Esophagus squamous epithelium (tissue), 5 donors: ENCODE results near the gene AXIN1. TPM values are rescaled to one million over a fixed set of nuclear protein-coding genes. Genes with fewer than 3 reads are reported as not detected.

Experiments
- DNase-seq: peaks from one replicate; lab custom pipeline; 2025; lab: John Stamatoyannopoulos, UW
- H3K27ac ChIP-seq, 4 donors: fragments of 200-600 bp; sonication (generic); one replicate each; pipeline ENCODE4 v1.5.1; 2016 to 2019; ENCODE audit warnings: mild to moderate bottlenecking in 1 of 4
- H3K27me3 ChIP-seq, 4 donors: fragments of 200-600 bp; sonication (generic); 1 replicate in 3 of 4; 2 replicates in 1 of 4; pipeline versions ENCODE4 v1.5.1 to v1.6.0; 2017 to 2021; ENCODE audit warnings: antibody characterized with exemption in 1 of 4
- H3K36me3 ChIP-seq, 3 donors: fragments of 200-600 bp; sonication (generic); one replicate each; pipeline ENCODE4 v1.5.1; 2016 to 2019
- H3K4me1 ChIP-seq, 3 donors: fragments of 200-600 bp; sonication (generic); one replicate each; pipeline ENCODE4 v1.5.1; 2017 to 2019
- H3K4me3 ChIP-seq, 4 donors: fragments of 200-600 bp; sonication (generic); 1 replicate in 3 of 4; 2 replicates in 1 of 4; pipeline ENCODE4 v1.5.1; 2016 to 2019; ENCODE audit warnings: mild to moderate bottlenecking in 2 of 4, moderate library complexity in 1 of 4
- H3K9me3 ChIP-seq, 3 donors: fragments of 200-600 bp; sonication (generic); one replicate each; pipeline ENCODE4 v1.5.1; 2016 to 2019
- POLR2A ChIP-seq, 4 donors: fragments of 450-650 bp; IDR thresholded peaks; one replicate each; pipeline ENCODE4 v1.6.1; 2017; ENCODE audit warnings: antibody characterized with exemption in 4 of 4, mild to moderate bottlenecking in 4 of 4, moderate library complexity in 3 of 4
- WGBS, 2 donors: methylation state at CpG; one replicate each; pipeline ENCODE4 v1.1.5; 2018; 5-methylcytosine and 5-hydroxymethylcytosine counted together
- intact Hi-C: fragments of 100-400 bp; cut with DNase I; formaldehyde crosslinking; loops from one replicate; pipeline ENCODE4 v1.15.0; 2022
- total RNA-seq, 4 donors: library from RNA; depleted of rRNA; stranded (reverse); fragments of >200 nt; gene quantifications; one replicate each; pipeline ENCODE4 v1.1.0, GENCODE V29; 2016
- TF ChIP-seq, protein P1 (sequence below), 6 experiments: fragments of 450-650 bp in 4 of 6; fragments of 200-600 bp in 2 of 6; sonication (generic) in 2 of 6; IDR thresholded peaks; one replicate each; pipeline ENCODE4 v1.5.1; 2016 to 2019; ENCODE audit warnings: antibody characterized with exemption in 6 of 6, mild to moderate bottlenecking in 4 of 6, moderate library complexity in 4 of 6
- donor health status: DM: yes; HTN: yes; CAD: no.

AXIN1 gene
- total RNA-seq, 4 donors from 2014 or later, result 17.8 to 32.2 (median 22.2) TPM

GRCh38 chr16:265002-265529 lies 87.5 kb downstream of the AXIN1 start:
- Histone ChIP-seq H3K36me3 (peaks cover 23 to 56% (median 31%) of the 10 kb centered on the region in 3 donors), H3K9me3 (no peaks in the 10 kb centered on the region), H3K4me1 (peaks cover 0 to 26% (median 3%) of the 10 kb centered on the region in 3 donors), H3K4me3 (no peak overlapping the region), H3K27ac (no peak overlapping the region), H3K27me3 (no peaks in the 10 kb centered on the region)
- WGBS, 2 donors, result 93% methylated on average over 8 of the region's 14 CpGs; no CpG with 5 or more reads in 1 of the 2 donors
- DNase-seq, result no peak
- intact Hi-C loops, result no loop called here
- no peak for TF ChIP-seq POLR2A (IDR thresholded peaks at IDR 0.05)
- TF ChIP-seq, protein P1, sequence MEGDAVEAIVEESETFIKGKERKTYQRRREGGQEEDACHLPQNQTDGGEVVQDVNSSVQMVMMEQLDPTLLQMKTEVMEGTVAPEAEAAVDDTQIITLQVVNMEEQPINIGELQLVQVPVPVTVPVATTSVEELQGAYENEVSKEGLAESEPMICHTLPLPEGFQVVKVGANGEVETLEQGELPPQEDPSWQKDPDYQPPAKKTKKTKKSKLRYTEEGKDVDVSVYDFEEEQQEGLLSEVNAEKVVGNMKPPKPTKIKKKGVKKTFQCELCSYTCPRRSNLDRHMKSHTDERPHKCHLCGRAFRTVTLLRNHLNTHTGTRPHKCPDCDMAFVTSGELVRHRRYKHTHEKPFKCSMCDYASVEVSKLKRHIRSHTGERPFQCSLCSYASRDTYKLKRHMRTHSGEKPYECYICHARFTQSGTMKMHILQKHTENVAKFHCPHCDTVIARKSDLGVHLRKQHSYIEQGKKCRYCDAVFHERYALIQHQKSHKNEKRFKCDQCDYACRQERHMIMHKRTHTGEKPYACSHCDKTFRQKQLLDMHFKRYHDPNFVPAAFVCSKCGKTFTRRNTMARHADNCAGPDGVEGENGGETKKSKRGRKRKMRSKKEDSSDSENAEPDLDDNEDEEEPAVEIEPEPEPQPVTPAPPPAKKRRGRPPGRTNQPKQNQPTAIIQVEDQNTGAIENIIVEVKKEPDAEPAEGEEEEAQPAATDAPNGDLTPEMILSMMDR (IDR thresholded peaks at IDR 0.05), result no peak

DNA sequence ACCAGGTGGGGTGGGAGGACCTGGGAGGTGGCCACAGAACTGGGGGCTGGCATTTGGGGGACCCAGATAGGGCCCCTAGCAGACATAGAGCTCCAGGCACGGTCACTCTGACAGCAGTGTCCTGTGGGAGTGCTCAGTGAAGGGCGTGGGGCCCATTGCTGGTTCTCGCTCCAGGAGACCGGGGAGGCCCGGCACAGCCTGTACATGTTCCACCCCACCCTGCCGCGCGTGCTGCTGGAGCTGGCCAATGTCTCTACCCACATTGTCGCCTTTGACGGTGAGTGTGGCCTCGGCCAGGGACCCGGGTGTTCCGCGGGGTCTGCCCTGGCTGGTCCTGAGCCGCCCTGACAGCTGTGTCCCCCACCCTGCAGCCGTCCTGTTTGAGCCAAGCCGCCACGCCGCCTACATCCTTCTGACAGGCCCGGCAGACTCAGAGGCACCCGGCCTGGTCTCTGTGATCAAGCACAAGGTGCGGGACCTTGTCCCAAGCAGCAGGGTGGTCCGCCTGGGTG lies 88.0 kb downstream of the AXIN1 start:
- peaks cover 27 to 61% (median 36%) of the 10 kb centered on the region in 3 donors for H3K36me3 ChIP-seq
- H3K27me3 ChIP-seq, result no peaks in the 10 kb centered on the region
- H3K4me1 ChIP-seq, result peaks cover 0 to 26% (median 3%) of the 10 kb centered on the region in 3 donors
- no peak overlapping the region for H3K4me3 ChIP-seq
- no peak for DNase-seq
- TF ChIP-seq, protein P1 (IDR thresholded peaks at IDR 0.05), result no peak
- no peak for TF ChIP-seq POLR2A (IDR thresholded peaks at IDR 0.05)
- intact Hi-C loops, result no loop called here
- H3K9me3 ChIP-seq, result no peaks in the 10 kb centered on the region
- WGBS, 2 donors, result 90 to 95% methylated on average over 2 to 8 of the region's 23 CpGs
- no peak overlapping the region for H3K27ac ChIP-seq

GRCh38 chr16:263944-264343 lies 88.6 kb downstream of the AXIN1 start:
- Histone ChIP-seq H3K27ac (no peak overlapping the region), H3K27me3 (no peaks in the 10 kb centered on the region), H3K4me3 (no peak overlapping the region), H3K36me3 (peaks cover 27 to 67% (median 36%) of the 10 kb centered on the region in 3 donors), H3K9me3 (no peaks in the 10 kb centered on the region), H3K4me1 (peaks cover 0 to 22% (median 2%) of the 10 kb centered on the region in 3 donors)
- no peak for TF ChIP-seq POLR2A (IDR thresholded peaks at IDR 0.05)
- TF ChIP-seq, protein P1 (IDR thresholded peaks at IDR 0.05), result no peak
- WGBS, 2 donors, result 90% methylated on average over 2 of the region's 17 CpGs; no CpG with 5 or more reads in 1 of the 2 donors
- no peak for DNase-seq
- intact Hi-C loops, result no loop called here

DNA sequence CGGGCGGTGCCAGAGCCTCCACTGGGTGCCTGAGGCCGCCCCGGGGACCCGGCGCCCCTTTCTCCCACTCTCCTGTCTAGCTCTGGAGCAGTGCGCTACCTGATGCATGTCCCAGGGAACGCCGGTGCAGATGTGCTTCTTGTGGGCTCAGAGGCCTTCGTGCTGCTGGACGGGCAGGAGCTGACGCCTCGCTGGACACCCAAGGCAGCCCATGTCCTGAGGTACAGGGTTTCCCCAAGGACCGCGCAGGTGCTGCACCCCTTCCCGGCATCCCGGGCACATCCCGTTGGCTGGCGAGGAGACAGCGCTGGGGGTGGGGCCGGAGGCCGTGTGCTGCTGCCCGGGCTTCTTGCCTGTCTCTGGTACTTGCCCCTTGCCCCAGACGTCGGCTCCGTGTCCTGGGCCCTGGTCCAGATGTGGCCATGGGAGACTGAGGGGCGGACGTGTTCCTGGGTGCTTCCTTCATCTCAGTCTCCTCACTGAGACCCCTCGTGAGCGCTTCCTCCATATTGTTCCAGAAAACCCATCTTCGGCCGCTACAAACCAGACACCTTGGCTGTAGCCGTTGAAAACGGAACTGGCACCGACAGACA lies 89.2 kb downstream of the AXIN1 start:
- WGBS, 2 donors, result 93% methylated on average over 5 of the region's 35 CpGs; no CpG with 5 or more reads in 1 of the 2 donors
- peaks cover 27 to 73% (median 36%) of the 10 kb centered on the region in 3 donors for H3K36me3 ChIP-seq
- no peaks in the 10 kb centered on the region for H3K9me3 ChIP-seq

More for the DNA sequence above, 89.2 kb downstream of the AXIN1 start:
- intact Hi-C loops, result no loop called here
- TF ChIP-seq, protein P1 (IDR thresholded peaks at IDR 0.05), result no peak
- TF ChIP-seq POLR2A (IDR thresholded peaks at IDR 0.05), result no peak
- Histone ChIP-seq H3K27me3 (no peaks in the 10 kb centered on the region), H3K27ac (no peak overlapping the region), H3K4me3 (no peak overlapping the region), H3K4me1 (peaks cover 0 to 15% (median 0%) of the 10 kb centered on the region in 3 donors)
- DNase-seq, result no peak
